Measurements from ENCODE around the gene PPP6R2. TPM values are rescaled to one million over a fixed set of nuclear protein-coding genes. Genes with fewer than 3 reads are reported as not detected.

PPP6R2 gene
- total and polyA plus RNA-seq, 9 of the 15 experiments (the other 6 are each of a cell fraction or from before 2014, with no cell fraction given), result 0.32 to 39.8 (median 21.4) TPM

- TF ChIP-seq AFF4 (CRISPR knock-in tag; IDR thresholded peaks at IDR 0.05) (no peak), ZNF277 (CRISPR knock-in tag; IDR thresholded peaks at IDR 0.05; ENCODE audit: borderline replicate concordance) (no peak), ZNF511 (CRISPR knock-in tag; IDR thresholded peaks at IDR 0.05) (no peak), ARID3A (IDR thresholded peaks at IDR 0.05; ENCODE audit: borderline replicate concordance, low read depth, low read length) (no peak), SMARCC2 (IDR thresholded peaks at IDR 0.05; ENCODE audit: low read depth) (no peak), BCL6 (CRISPR knock-in tag; IDR thresholded peaks at IDR 0.05) (no peak), NFIC (IDR thresholded peaks at IDR 0.05) (no peak), ZNF282 (CRISPR knock-in tag; IDR thresholded peaks at IDR 0.05) (no peak), E4F1 (CRISPR knock-in tag; IDR thresholded peaks at IDR 0.05; ENCODE audit: borderline replicate concordance) (no peak), ZNF609 (CRISPR knock-in tag; IDR thresholded peaks at IDR 0.05; ENCODE audit: borderline replicate concordance) (no peak)
Observed at GRCh38 chr22:50314455-50315288, 28.5 kb upstream of the PPP6R2 start (continued).
